Measurements from ENCODE around the gene NPAS2. TPM values are rescaled to one million over a fixed set of nuclear protein-coding genes. Genes with fewer than 3 reads are reported as not detected.
A peak's percentile ranks its signal among the peaks of the same experiment; 100 is the strongest.

The NPAS2 gene
- total RNA-seq, 1 experiment from 2014 or later = 38.3 TPM

GRCh38 chr2:101004620-101005325 is 184.8 kb downstream of the NPAS2 start:
- CTCF ChIA-PET = no interaction called here

DNA sequence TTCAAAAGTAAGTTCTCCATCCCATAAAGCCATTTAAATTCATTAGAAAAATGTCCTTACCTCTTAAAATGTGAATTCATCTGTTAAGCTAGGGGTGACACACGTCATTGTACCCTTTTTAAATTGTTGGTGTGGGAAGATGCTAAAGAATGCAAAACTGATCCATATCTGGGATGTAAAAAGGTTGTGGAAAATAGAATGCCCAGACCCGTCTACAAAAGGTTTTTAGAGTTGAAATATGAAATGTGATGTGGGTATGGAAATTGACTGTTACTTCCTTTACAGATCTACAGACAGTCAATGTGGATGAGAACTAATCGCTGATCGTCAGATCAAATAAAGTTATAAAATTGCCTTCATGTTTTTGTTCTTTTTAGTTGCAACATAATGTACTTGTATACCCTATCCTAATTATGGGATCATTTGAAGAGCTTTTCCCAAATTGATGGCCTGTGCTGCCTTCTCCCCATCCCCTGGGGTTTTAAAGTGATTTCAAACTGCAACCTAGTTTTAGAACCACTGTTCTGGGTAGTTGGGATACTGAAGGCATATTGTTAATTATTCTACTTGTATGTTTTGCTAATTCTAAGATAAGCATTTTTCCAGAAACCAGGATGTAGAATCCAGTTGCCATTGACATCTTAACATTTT is 186.3 kb downstream of the NPAS2 start:
- BruUV-seq (replicated peaks) = no TSS peak
- Histone ChIP-seq H3K36me3 (ENCODE audit: low read depth) (peaks cover 50% of the 10 kb centered on the region), H3K79me2 (ENCODE audit: low read depth) (peaks cover 47% of the 10 kb centered on the region), H3K4me1 (replicated peaks; ENCODE audit: insufficient read depth) (peaks cover 14% of the 10 kb centered on the region), H3K9me3 (ENCODE audit: insufficient read depth, low read depth) (no peaks in the 10 kb centered on the region), H3F3A (ENCODE audit: insufficient read depth, low read depth) (peaks cover 87% of the 10 kb centered on the region), H3K27me3 (ENCODE audit: insufficient read depth, low read depth) (no peaks in the 10 kb centered on the region), H3K9me2 (ENCODE audit: insufficient read depth) (no peaks in the 10 kb centered on the region), H2AFZ (no peak overlapping the region), H3K4me3 (no peak overlapping the region), H3K4me2 (no peak overlapping the region), H4K20me1 (ENCODE audit: insufficient read depth) (peaks cover 69% of the 10 kb centered on the region), H3K27ac (0 out of 2 replicates have a peak overlapping the region, but pooled peaks have one; percentile 21)
- no peak for DNase-seq
- POLR2A ChIA-PET (ENCODE audit: unreplicated experiment) = interaction anchor here (0.6 to 0.7 kb wide), 2 partner anchors 103 to 1134 kb away, joined by 3 to 6 read pairs; no protein-coding TSS in a partner anchor
- CTCF ChIA-PET = interaction anchor here (0.6 to 0.7 kb wide), 2 partner anchors 145 to 743 kb away, joined by 3 to 4 read pairs; partner anchors contain the start of gene TBC1D8
- intact Hi-C loops (cut with micrococcal nuclease; ENCODE audit: unreplicated experiment) = no loop called here
- TF ChIP-seq EZH2 (IDR thresholded peaks at IDR 0.05; ENCODE audit: low read depth) = no peak
- TF ChIP-seq, protein P1, sequence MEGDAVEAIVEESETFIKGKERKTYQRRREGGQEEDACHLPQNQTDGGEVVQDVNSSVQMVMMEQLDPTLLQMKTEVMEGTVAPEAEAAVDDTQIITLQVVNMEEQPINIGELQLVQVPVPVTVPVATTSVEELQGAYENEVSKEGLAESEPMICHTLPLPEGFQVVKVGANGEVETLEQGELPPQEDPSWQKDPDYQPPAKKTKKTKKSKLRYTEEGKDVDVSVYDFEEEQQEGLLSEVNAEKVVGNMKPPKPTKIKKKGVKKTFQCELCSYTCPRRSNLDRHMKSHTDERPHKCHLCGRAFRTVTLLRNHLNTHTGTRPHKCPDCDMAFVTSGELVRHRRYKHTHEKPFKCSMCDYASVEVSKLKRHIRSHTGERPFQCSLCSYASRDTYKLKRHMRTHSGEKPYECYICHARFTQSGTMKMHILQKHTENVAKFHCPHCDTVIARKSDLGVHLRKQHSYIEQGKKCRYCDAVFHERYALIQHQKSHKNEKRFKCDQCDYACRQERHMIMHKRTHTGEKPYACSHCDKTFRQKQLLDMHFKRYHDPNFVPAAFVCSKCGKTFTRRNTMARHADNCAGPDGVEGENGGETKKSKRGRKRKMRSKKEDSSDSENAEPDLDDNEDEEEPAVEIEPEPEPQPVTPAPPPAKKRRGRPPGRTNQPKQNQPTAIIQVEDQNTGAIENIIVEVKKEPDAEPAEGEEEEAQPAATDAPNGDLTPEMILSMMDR (conservative IDR thresholded peaks at IDR 0.05) = no peak

More at GRCh38 chr2:101004620-101005325, 184.8 kb downstream of the NPAS2 start:
- H3K9me3 ChIP-seq (ENCODE audit: insufficient read depth, low read depth) = no peaks in the 10 kb centered on the region
- H3K4me3 ChIP-seq = peak overlapping the region; percentile 96; the same call in 1 of the 2 replicates
- H3K27me3 ChIP-seq (ENCODE audit: insufficient read depth, low read depth) = no peaks in the 10 kb centered on the region
- BruUV-seq (replicated peaks) = no TSS peak
- H3K79me2 ChIP-seq (ENCODE audit: low read depth) = peaks cover 47% of the 10 kb centered on the region
- peaks cover 73% of the 10 kb centered on the region for H3F3A ChIP-seq (ENCODE audit: insufficient read depth, low read depth)
- H3K27ac ChIP-seq = peak overlapping the region; percentile 89
- no peak for DNase-seq
- POLR2A ChIA-PET (ENCODE audit: unreplicated experiment) = interaction anchor here (0.6 to 0.7 kb wide), 2 partner anchors 762 to 1067 kb away, joined by 3 to 15 read pairs; no protein-coding TSS in a partner anchor
- intact Hi-C loops (cut with micrococcal nuclease; ENCODE audit: unreplicated experiment) = no loop called here
- H3K36me3 ChIP-seq (ENCODE audit: low read depth) = peaks cover 50% of the 10 kb centered on the region
- peak overlapping the region; percentile 85 for H3K4me2 ChIP-seq
- peaks cover 14% of the 10 kb centered on the region for H3K4me1 ChIP-seq (replicated peaks; ENCODE audit: insufficient read depth)
- no peak overlapping the region for H2AFZ ChIP-seq
- peaks cover 69% of the 10 kb centered on the region for H4K20me1 ChIP-seq (ENCODE audit: insufficient read depth)
- no peaks in the 10 kb centered on the region for H3K9me2 ChIP-seq (ENCODE audit: insufficient read depth)
- TF ChIP-seq, protein P1 (conservative IDR thresholded peaks at IDR 0.05) = no peak
- TF ChIP-seq EZH2 (IDR thresholded peaks at IDR 0.05; ENCODE audit: low read depth) = no peak

DNA sequence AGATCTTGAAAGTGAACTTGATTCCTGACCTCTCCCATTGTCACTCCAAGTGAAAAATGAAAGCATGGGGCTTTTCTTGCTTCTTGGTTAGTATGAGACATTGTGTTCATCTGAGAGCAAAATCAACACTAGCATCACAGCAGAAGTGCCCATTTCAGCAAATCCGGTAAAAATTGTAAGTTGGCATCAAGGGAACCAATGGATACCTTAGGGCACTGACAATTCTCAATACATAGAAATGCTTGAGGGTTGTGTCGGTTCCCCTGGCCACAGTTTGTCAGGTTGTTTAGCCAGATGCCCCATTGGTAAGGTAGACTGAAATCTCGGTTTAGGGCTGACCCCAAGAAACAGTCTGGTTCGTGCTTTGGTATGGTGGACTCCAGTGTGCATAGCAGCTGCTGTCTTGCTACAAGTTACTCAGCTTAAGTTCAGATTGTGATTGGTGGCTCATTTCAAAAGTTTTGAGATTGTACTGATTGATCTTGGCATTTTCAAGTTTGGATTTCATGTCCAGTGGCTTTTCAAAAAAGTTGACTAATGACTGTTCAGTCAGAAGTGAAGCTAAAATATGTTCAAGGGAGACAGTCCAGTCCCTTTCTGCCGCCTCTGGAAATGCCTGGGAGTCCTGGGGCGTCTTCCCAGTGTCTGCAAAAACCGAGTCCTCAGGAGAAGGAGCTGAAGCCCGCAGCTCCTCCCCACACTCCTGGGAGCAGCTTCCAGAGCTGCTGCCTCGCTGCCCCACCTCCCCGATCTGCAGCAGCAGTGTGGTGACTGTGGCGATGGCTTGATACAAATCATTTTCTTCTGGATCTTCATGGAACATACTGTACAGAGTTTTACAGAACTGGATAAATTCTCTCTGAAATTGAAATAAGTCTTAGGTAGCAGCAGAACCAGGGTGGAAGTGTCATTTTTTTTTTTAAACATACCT is 187.7 kb downstream of the NPAS2 start:
- no peak for TF ChIP-seq EZH2 (IDR thresholded peaks at IDR 0.05; ENCODE audit: low read depth)
- TF ChIP-seq, protein P1 (conservative IDR thresholded peaks at IDR 0.05) = no peak
- ChIA-PET CTCF (no interaction called here), POLR2A (ENCODE audit: unreplicated experiment) (interaction anchor here (0.5 to 0.6 kb wide), 3 partner anchors 237 to 596 kb away, joined by 3 to 10 read pairs (median 3); no protein-coding TSS in a partner anchor)
- peaks cover 41% of the 10 kb centered on the region for H3K79me2 ChIP-seq (ENCODE audit: low read depth)
- H3K27ac ChIP-seq = peak overlapping the region; percentile 16; the same call in 1 of the 2 replicates
- H3K27me3 ChIP-seq (ENCODE audit: insufficient read depth, low read depth) = no peaks in the 10 kb centered on the region
- no peak overlapping the region for H3K4me3 ChIP-seq
- H2AFZ ChIP-seq = no peak overlapping the region
- no peaks in the 10 kb centered on the region for H3K9me3 ChIP-seq (ENCODE audit: insufficient read depth, low read depth)
- peaks cover 77% of the 10 kb centered on the region for H4K20me1 ChIP-seq (ENCODE audit: insufficient read depth)
- intact Hi-C loops (cut with micrococcal nuclease; ENCODE audit: unreplicated experiment) = no loop called here
- BruUV-seq (replicated peaks) = no TSS peak
- no peak overlapping the region for H3K4me2 ChIP-seq
- H3K4me1 ChIP-seq (replicated peaks; ENCODE audit: insufficient read depth) = peaks cover 14% of the 10 kb centered on the region
- H3K36me3 ChIP-seq (ENCODE audit: low read depth) = peaks cover 50% of the 10 kb centered on the region
- peaks cover 100% of the 10 kb centered on the region for H3F3A ChIP-seq (ENCODE audit: insufficient read depth, low read depth)
- no peaks in the 10 kb centered on the region for H3K9me2 ChIP-seq (ENCODE audit: insufficient read depth)
- DNase-seq = no peak

Data from PC-9 (cell line).